Inferior parietal cortex (tissue), 1 donor: Measurements from ENCODE around the gene OTP.

Source experiments
- DNase-seq: peaks from one replicate; pipeline ENCODE4 v3.0.0-alpha.2; 2016; ENCODE audit errors: extremely low spot score

Gene OTP

DNA sequence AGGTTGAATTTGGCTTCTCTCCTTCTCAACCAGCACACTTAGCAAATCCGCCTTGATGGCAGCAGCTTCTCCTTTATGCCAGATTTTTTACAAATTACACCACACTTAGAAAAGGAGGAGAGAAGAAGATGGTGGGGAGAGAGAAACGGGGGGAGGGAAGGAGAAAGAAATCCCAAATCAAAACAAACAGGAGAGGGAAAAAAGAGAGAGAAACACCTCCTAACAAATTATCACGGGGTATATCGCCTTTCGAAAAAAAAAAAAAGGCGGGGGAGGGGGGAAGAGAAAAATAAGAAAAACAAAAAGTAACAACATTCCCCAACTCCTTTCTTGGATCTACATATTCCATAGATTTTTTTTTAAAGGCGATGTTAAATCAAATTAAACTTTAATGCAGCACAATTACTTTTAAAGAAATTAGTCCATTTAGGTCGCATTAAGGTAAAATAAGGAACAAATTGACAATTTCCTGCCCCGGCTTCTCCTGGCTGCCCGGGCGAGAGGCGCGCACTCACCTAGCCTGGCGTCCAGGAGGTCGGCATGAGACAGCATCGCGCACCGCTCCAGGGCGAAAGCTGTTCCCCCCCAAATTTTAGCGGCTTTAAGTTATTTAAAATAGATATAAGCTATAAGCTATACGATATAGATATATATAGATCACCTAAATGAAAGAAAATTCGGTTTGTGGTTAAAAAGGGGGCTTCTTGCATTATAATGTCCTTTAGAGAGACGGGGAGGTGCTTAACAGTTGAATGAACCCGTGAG, at the start of gene OTP:
TSS of gene OTP (minus strand) at position 716 of the 765 bp plus-strand sequence. CDS start at position 552, 164 bp downstream.
- no peak for DNase-seq

DNA sequence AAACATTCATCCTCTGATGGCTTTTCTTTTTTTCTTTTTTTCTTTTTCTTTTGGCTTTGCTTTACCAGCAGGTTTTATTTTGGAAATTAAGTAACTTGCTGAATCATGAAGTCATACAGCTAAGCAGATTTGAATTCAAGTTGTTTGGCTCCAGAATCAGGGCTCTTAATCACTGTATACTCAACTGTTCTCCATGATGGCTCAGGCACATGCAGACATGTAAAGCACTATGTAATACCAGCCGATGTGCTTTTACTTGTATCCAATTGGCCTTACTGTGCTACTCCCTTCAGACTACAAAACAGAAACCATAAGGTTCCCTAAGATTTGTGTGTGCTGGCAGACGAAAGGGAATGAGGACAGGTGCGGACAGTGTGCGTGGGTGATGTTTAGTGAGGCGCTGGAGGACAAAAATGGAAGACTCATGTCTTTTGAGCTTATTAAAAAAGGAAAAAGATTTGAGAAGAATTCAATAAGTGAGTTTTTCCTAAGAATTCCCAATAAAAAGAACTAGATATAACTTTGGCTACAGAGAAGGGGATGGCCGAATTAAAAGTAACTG, 44.7 kb upstream of the OTP start:
- DNase-seq, result peak; percentile 31

DNA sequence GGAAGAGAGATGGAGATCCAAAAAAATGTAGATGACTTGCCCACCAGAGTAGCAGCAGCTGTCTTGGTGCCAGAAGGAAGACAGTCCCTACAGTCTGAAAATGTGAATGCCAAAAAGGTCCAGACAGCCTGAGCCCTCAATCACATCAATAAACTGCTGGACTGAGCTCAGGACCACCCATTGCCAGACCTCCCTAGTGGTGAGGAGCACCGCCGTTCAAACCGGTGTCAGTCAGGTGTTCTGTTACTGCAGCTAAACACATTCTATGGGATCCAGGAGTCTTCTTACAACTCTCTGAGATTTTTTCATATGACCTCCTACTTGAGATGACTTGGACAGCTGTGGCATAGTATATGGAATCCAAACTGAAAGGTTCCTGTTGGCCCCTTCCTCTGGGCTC, 32.0 kb upstream of the OTP start:
- DNase-seq, result no peak

DNA sequence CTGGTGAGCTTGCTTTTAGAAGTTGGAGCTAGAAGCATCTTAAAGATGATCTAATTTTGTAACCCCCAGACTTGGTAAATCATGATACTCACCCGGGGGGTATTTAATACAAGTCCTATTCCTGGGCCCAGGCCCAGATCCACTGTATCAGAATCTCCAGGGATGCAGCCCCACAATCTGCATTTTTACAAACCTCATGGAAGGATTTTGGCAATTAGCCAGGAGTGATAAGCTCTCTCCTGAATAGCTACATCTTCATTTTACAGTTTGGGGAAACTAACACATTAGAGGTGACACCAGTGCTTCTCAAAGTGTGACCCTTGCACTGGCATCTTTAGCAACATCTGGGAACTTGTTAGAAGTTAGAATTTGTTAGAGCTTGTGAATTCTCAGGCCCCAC, 31.2 kb upstream of the OTP start:
- no peak for DNase-seq

DNA sequence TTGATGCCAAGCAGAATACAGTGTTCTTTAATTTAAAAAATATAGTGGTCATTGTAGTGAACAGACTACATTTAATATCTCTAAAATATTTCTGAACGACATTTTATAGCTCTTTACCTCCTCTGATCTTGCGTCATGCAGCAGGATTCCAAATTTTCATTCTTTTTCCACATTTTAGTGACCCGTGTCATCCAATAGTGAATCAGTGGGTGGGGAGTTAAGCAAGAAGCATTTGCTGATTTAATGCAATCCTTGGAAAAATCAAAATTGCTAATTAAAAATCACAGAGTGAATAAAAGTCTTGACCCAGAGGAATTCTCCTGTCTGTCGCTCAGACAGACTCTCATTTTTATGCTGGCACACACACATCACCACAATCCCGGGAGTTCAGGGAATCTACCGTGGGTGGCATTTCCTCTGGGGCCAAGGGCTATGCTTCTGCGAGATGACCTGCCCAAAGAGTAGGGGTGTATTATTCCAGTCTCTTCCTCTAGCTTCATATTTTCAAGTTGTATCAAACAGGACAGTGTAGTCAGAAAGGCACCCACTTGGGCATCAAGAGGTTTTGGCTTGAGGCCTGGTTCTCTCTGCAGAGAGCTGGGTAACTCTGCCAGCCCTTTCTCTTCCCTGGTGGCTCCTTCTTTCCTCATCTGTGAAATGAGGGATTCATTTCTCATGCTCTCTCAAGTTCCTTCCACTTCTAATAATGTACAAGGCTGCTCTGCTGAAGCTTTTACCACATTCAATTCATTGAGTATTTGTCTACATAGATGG, 24.8 kb upstream of the OTP start:
- no peak for DNase-seq

DNA sequence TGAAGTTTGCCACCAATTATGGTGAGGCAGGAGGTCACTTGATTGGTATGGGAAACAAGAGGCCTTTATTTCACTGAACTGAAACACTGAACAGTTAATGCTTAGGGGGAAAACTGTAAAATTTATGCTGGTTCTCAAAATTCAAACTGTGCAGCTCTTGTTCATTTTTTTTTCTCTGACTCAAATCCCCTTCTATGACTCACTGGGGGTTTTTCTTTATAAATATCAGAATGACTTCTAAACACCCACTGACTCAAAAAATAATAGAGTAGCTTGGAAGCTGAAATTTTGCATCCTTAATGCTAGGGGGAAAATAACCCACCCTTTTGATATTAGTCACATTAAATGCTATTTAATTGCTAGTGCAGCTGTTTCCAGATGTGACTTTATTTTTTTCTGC, 24.1 kb upstream of the OTP start:
- DNase-seq, result no peak

DNA sequence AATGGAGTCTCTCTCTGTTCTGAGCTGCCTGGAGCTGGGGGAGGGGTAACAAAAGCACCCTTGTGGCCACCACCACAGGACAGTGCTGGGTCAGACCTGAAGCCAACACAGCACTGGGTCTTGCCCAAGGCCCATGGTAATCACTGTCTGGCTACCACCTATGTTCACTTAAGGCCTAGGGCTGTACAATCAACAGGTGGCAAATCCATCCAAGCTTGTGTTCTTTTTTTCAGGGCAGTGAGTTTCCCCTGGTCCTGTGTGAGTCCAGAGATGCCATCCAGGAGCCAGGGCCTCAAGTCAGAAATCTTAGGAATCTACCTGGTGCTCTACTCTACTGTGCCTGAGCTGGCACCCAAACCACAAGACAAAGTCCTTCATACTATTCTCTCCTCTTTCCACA, 20.1 kb upstream of the OTP start:
- DNase-seq, result no peak

DNA sequence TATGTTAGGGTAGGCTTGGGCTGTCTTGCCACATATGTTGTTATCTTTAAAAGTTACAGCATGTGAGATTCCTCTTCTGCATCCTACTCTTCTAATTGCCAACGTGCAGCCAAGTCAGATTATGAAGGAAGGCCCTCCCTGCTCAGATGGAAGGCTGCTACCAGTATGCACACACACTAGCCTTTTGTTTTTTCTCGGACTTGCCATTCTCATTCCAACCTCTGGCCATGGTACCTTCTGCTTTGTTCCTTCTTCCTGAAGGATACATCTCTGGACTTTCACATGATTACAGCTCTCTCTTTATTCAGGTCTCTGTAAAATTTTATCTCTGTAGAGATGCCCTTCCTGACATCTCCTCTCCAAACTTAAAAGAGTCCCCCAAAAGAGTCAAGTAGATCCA, 12.8 kb upstream of the OTP start:
- no peak for DNase-seq

DNA sequence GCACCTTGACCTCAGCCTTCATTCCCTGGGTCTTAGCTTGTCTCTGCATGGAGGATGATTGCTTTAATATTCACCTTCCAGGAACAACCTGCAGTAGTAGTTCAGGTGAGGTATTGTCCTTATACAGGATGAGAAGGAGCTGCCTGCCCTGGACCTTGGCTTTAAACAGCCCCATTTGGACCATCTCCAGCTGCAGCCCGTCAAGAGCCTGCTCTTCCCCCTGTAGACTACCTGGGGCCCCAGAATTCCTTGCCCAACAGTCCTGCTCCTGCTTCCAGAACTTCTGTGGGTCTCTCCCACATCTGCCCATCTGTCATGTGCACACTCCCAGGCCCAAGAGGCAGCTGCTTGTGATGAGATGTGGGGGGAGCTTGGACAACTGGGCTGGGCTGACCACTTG, 12.2 kb upstream of the OTP start:
- no peak for DNase-seq

DNA sequence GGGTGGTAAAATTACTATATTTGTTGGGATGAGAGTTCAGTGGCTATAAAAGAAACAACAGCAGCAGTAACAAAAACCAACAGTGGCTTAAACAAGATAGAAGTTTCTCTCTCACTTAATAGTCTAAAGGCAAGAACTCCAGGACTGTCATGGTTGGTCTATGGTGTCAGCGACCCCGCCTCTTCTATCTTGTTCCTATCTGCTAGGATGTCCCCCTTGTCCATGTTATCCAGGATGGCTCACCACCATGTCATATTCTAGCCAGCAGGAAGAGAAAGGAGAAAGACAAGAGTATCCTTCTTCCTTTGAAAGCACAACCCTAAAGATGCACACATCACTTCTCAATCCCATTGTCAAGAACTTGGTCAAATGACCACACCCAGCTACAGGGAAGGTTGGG, 11.3 kb upstream of the OTP start:
- no peak for DNase-seq

DNA sequence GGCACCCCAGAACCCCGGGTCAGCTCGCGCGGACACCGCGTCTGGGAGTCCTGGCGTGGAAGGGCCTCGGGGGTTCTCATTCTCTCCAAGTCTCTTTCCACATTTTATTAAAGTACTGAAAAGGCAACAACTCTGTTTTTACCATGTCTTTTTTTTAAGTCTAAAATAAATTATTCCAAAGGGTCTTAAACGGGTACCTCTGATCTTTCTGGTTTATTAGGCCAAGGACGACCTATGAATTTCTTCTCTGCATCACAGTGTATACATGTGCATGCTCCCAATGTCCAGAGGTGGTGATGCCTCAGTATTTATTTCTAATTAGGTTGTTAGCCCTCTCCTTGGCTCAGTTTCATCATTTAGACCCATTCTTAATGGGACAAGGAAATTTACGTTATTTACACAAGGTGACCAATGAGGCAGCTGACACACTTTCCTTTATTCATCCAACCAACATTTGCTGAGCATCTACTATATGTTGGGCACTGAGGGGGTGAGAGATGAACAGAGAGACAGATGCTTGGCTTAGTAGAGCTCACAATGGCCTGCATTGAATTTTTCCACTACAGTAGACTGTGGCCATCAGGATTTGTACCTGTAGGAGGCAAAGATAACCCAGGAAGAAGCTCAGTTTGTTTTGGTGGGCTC, 7.6 kb upstream of the OTP start:
- DNase-seq, result no peak

DNA sequence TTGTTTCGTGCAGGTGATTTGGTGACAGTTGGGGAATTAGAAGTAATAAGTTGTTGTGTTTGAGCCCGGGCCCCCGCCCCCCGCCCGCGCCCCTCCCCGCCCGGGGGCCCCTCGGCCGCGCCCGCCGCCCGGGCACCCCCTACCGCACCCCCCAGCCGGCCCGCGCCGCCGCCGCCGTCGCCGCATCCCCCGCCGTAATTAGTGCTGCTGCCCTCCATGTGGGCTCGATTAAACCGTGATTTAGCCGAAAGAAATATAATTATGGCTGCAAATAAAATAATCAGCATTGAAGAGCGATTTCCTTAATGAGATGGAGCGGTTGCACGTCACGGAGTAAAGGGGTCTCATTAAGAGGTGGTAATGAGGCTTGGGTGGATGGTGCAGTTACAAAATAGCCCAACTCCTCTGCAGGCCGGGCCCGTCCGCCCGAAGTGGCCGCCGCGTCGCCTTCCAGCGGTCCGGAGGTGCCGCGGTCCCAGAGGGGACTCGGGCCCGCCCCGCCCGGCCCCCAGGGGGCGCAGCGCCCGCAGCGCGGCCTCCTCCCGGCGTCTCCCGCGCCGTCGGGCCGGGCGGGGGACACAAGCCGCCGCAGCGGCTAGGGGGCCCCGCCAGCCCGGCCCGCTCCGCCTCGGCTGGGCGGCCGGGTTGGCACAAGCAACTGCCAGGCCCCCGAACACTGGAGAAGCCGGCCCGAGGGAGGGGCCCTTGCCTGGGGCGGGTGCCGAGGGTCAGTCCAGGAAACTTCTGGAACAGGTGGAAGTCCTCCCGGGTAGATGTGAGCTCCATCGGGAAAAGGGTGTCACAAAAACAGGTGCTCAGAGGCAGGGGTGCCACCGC, 6.9 kb upstream of the OTP start:
- DNase-seq, result no peak

DNA sequence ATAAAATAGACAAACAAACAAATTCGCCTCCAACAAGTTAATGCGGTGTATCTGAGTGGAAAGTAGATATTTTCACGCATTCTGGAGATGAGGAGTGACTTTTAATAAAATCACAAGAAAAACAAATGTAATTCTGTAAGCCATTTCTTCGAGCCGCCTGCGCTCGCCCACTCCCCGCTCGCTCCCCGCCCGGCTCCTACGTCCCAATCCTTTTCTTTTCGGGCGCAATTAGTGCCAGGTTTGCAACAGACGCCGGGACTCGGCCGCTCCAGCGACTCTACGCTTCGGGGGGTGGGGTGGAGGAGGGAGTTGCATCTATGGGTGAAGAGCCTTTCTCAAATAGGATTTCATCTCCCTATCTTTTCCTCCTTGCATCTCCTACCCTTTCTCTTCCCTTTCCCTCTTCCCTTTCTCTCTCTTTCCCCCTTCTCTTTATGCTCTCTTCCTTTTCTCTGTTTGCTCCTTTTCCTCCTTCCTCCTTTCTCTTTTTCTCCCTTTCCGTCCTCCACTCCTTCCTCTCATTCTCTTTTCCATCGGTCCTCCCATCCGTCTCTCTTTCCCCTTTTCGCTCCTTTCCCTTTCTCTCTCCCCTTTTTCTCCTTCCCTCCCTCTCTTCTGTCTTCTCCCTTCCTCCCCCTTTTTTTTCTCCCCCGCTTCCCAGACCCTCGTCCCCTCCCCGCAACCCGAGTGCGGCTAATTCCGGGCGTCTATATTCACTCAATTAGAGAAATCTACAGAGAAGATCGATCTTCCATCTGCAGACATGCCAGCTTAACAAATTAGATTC, 6.1 kb upstream of the OTP start:
- no peak for DNase-seq

DNA sequence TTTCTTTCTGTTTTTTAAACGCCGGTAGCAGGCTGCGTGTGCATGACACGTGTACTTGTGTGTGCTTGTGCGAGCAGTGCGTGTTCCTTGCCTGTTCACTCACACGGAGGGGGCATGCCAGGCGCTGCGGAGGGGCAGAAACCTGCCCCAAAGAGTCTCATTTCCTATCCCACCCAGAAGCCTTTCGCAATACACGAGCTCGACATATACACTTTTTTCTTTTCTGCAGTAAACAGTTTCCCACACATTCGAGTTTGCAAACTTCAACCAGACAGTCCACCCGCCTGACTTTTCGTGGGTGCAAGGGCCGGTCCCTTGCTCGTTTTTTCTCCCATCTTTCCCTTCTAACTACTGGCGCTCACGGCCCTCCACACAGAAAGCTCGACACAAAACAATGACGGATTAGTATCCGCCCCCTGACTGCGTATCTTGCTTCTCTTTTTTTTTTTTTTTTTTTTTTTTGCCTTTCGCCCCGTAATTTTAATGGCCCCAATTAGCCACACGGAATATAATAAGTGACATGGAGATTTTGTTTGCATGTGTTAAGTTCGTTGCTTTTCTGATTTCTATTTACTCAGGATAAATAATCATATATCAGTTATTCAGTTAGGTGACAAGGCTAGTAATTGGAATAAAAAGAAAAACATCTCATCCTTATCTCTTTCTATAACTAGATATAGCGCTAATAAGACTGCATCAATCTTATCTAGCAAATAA, 5.3 kb upstream of the OTP start:
- DNase-seq, result no peak

DNA sequence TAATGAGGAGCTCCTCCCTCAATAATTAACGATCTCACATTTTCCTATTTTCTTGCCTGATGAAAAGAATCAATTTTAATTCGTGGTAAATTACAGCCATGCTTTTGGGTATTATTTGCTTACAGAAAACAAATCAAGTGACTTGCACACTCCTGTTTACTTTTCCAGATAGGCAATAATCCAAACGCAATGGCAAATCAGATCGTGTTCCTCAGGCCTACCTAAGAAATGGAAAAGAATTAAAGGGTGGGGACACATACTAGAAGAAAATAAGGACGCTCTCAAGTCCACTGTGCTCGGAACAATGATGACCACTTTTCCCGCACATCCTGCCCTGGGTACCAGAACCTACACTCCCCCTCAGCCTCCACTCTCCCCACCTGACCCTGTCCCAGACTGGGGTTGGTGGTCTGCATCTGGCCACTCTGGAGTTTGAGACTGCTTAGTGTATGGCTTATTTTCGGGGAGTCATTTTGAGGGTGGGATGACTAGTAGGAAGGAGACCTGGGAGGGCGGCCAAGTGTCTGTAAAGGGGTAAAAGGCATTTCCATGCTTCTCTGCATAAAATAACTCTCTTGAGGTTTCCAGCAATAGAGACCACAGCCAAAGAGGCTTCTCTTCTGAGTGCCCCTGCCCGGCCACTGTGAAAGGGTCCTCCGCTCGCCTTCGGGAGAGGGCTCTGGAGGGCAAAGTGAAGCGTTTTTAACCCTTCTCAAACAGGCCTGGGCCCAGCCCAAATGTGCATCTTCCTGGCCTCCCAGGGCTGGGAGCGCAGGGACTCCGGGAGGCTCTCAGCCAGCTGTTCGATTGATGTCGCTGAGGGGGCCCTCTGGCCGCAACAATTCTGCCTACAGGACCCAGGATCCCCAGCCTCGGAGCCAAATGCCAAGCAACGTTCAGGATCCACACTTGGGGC, 4.5 kb upstream of the OTP start:
- no peak for DNase-seq

DNA sequence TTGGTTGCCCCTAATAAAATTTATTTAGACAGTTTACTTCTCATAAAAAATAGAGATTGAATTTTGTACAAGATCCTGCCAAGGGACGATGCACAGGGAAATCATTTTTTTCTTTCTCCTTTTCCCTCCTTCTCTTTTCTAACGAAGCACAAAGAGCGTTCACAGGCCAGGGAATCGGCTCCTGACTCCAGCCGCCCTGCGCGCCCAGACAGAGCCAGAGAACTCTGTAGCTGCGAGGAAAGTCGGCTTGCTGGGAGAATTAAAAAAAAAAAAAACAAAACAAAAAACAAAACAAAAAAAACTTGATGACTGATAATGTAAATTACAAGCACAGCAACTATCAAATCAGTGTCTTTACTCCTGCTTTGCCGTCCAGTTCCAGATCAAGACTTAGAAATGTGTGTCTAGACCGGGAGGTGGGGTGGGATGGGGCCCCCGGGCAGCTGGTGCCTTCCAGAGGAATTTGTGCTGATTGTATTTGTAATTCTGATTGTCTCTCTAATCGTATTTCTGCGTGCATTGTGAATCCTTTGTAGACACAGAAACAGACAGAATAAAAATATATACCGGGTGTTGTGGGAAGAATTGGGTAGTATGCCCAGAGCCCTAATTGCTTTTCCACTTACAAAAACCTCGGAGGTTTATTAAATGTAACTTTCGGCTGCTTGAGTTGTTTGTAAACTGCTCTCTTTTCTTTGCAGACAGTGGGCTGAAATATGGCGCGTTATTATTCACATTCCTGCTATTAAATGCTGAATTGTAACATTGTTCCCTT, 3.6 kb upstream of the OTP start:
- DNase-seq, result no peak

DNA sequence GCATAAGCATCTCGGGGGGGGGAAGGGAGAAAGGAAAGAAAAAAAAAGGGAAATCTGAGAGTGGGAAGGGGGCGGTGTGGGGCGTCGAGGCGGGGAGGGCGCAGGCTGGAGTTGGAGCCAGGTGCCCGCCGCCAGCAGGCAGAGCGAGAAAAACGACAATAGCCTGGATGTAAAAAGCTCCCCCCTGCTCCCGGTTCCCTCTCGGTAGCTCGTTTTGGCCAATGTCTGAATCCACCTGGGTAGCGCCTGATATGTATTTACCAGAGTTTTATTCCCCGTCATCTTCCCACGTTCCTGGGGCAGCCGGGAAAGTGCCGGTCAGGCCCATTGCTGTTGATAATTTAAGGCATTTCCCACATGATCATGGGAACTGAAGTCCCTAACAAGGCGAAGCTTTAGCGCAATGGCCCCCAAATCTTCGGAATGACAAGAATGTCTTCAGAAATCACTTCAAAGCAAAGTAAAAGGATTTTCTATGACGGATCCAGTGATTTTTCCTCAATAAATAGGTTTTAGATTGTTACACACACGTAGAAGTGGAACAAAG, 3.0 kb upstream of the OTP start:
- DNase-seq, result no peak
